Esophagus muscularis mucosa (tissue), 4 donors: Measurements from ENCODE around the gene MINDY3. TPM values are rescaled to one million over a fixed set of nuclear protein-coding genes. Genes with fewer than 3 reads are reported as not detected.

ENCODE experiments used
- DNase-seq: peaks from one replicate; pipeline ENCODE4 v3.0.0-alpha.2; 2017; ENCODE audit errors: extremely low spot score
- H3K27ac ChIP-seq, 4 donors: fragments of 200-600 bp; sonication (generic); replicated peaks in 1 of 4; 1 replicate in 3 of 4; 2 replicates in 1 of 4; pipeline ENCODE4 v1.5.1; 2016 to 2019; ENCODE audit warnings: mild to moderate bottlenecking in 1 of 4
- H3K27me3 ChIP-seq, 4 donors: fragments of 200-600 bp; sonication (generic); one replicate each; pipeline versions ENCODE4 v1.5.1 to v1.6.0; 2016 to 2019
- H3K36me3 ChIP-seq, 4 donors: fragments of 200-600 bp; sonication (generic); one replicate each; pipeline ENCODE4 v1.5.1; 2016 to 2019
- H3K4me1 ChIP-seq, 4 donors: fragments of 200-600 bp; sonication (generic); one replicate each; pipeline ENCODE4 v1.5.1; 2016 to 2019
- H3K4me3 ChIP-seq, 4 donors: fragments of 200-600 bp; sonication (generic); 1 replicate in 2 of 4; 2 replicates in 2 of 4; pipeline ENCODE4 v1.5.1; 2016 to 2019; ENCODE audit warnings: mild to moderate bottlenecking in 4 of 4, moderate library complexity in 1 of 4
- H3K9me3 ChIP-seq, 4 donors: fragments of 200-600 bp; sonication (generic); 1 replicate in 3 of 4; 2 replicates in 1 of 4; pipeline ENCODE4 v1.5.1; 2016 to 2019
- EP300 ChIP-seq: sonication (generic); formaldehyde crosslinking; IDR thresholded peaks from one replicate; pipeline ENCODE4 v1.6.1; 2017; ENCODE audit warnings: antibody characterized with exemption
- POLR2A ChIP-seq: fragments of 450-650 bp; IDR thresholded peaks from one replicate; pipeline ENCODE4 v1.6.1; 2017; ENCODE audit warnings: antibody characterized with exemption, moderate library complexity, mild to moderate bottlenecking, low read depth
- POLR2AphosphoS5 ChIP-seq, 2 donors: sonication (generic); formaldehyde crosslinking; IDR thresholded peaks; one replicate each; pipeline ENCODE4 v1.6.1; 2017; ENCODE audit warnings: antibody characterized with exemption in 2 of 2
- WGBS: methylation state at CpG from one replicate; pipeline ENCODE4 v1.1.5; 2018; 5-methylcytosine and 5-hydroxymethylcytosine counted together
- intact Hi-C: fragments of 100-400 bp; cut with DNase I; formaldehyde crosslinking; loops from one replicate; pipeline ENCODE4 v1.15.1; 2023
- total RNA-seq, 4 donors: library from RNA; depleted of rRNA; stranded (reverse); fragments of >200 nt; gene quantifications; one replicate each; pipeline versions ENCODE4 v1.1.0 to v1.2.1, GENCODE V29; 2016
- TF ChIP-seq, protein P1 (sequence below), 3 experiments: fragments of 200-600 bp in 2 of 3; fragments of 450-650 bp in 1 of 3; sonication (generic) in 2 of 3; IDR thresholded peaks; one replicate each; pipeline ENCODE4 v1.5.1; 2017 to 2019; ENCODE audit warnings: antibody characterized with exemption in 3 of 3, mild to moderate bottlenecking in 2 of 3, moderate library complexity in 1 of 3

MINDY3 gene
- total RNA-seq, 4 donors from 2014 or later, result 23.8 to 34.3 (median 28.4) TPM

DNA sequence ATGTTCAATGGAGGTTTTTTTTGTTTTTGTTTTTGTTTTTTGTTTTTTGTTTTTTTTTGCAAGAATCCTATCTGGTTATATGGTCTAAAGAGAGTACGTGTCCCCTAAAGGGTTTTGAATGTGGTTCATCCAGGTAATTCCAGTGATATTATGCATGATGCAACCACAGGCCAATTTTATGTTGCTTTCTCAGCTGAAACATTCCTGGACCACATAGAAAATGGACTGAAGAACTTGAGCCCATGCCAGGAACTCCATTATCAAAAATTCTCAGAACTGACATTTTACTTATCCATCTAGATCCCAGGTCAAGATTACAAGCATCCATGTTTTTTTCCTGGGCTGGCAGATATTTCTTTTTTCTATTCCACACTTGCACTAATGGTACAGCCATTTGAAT lies 11.5 kb upstream of the MINDY3 start:
- H3K27ac ChIP-seq, result no peak overlapping the region
- no peak for DNase-seq
- peaks cover 0 to 41% (median 0%) of the 10 kb centered on the region in 4 donors for H3K27me3 ChIP-seq
- intact Hi-C loops, result no loop called here
- TF ChIP-seq, protein P1, sequence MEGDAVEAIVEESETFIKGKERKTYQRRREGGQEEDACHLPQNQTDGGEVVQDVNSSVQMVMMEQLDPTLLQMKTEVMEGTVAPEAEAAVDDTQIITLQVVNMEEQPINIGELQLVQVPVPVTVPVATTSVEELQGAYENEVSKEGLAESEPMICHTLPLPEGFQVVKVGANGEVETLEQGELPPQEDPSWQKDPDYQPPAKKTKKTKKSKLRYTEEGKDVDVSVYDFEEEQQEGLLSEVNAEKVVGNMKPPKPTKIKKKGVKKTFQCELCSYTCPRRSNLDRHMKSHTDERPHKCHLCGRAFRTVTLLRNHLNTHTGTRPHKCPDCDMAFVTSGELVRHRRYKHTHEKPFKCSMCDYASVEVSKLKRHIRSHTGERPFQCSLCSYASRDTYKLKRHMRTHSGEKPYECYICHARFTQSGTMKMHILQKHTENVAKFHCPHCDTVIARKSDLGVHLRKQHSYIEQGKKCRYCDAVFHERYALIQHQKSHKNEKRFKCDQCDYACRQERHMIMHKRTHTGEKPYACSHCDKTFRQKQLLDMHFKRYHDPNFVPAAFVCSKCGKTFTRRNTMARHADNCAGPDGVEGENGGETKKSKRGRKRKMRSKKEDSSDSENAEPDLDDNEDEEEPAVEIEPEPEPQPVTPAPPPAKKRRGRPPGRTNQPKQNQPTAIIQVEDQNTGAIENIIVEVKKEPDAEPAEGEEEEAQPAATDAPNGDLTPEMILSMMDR (IDR thresholded peaks at IDR 0.05), result no peak
- no peak for TF ChIP-seq POLR2AphosphoS5 (IDR thresholded peaks at IDR 0.05)
- TF ChIP-seq EP300, result no peak
- no peak for TF ChIP-seq POLR2A
- 60% methylated on average over 1 of the region's 1 CpG for WGBS
- no peaks in the 10 kb centered on the region for H3K4me1 ChIP-seq
- no peaks in the 10 kb centered on the region for H3K36me3 ChIP-seq
- peaks cover 0 to 6% (median 0%) of the 10 kb centered on the region in 4 donors for H3K9me3 ChIP-seq
- no peak overlapping the region for H3K4me3 ChIP-seq

DNA sequence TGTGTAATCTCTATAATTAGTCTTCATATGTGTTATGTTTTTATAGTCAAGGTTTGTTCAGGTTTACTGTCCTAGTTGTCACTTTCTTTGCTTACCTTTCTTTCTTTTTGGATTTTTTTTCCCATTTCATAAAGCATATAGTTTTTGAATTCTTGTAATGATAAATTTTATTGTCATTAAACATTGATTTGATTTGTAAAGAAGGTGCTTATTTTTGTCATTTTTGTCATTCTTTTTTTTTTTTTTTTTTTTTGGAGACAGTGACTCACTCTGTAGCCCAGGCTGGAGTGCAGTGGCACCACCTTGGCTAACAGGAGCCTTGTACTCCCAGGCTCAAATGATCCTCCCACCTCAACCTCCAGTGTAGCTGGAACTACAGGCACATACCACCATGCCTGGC lies 9.6 kb upstream of the MINDY3 start:
- intact Hi-C loops, result no loop called here
- no peaks in the 10 kb centered on the region for H3K4me1 ChIP-seq
- no peak overlapping the region for H3K4me3 ChIP-seq
- no peak for DNase-seq
- no peak overlapping the region for H3K27ac ChIP-seq
- no peaks in the 10 kb centered on the region for H3K36me3 ChIP-seq
- peaks cover 0 to 55% (median 0%) of the 10 kb centered on the region in 4 donors for H3K27me3 ChIP-seq
- peaks cover 0 to 6% (median 0%) of the 10 kb centered on the region in 4 donors for H3K9me3 ChIP-seq
- TF ChIP-seq, protein P1 (IDR thresholded peaks at IDR 0.05), result no peak
- TF ChIP-seq POLR2A, result no peak
- no peak for TF ChIP-seq POLR2AphosphoS5 (IDR thresholded peaks at IDR 0.05)
- no peak for TF ChIP-seq EP300

DNA sequence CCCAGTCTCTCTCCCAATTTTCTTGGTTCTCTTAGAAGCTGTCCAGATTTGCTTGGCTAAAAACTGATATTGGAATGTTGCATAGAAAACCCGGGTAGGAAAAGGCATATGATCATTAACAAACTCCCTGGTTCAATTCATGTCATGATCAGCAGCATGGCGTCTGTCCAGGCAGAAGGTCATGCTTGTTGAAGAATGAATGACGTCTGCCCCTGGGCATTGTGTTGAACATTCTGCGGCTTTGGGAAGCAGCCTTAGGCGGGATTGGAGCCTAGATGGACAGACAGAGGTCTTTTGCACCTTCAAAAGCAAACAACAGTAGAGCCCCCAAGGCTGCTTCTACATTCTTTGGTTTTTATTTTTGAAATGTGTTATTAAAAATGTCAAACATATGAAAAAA lies 7.7 kb upstream of the MINDY3 start:
- Histone ChIP-seq H3K36me3 (no peaks in the 10 kb centered on the region), H3K4me3 (no peak overlapping the region), H3K9me3 (no peaks in the 10 kb centered on the region), H3K27me3 (peaks cover 0 to 56% (median 0%) of the 10 kb centered on the region in 4 donors), H3K27ac (no peak overlapping the region), H3K4me1 (no peaks in the 10 kb centered on the region)
- 28% methylated on average over 5 of the region's 5 CpGs for WGBS
- no peak for DNase-seq
- TF ChIP-seq POLR2A (no peak), POLR2AphosphoS5 (IDR thresholded peaks at IDR 0.05) (no peak), EP300 (no peak)
- TF ChIP-seq, protein P1 (IDR thresholded peaks at IDR 0.05), result no peak
- intact Hi-C loops, result no loop called here

DNA sequence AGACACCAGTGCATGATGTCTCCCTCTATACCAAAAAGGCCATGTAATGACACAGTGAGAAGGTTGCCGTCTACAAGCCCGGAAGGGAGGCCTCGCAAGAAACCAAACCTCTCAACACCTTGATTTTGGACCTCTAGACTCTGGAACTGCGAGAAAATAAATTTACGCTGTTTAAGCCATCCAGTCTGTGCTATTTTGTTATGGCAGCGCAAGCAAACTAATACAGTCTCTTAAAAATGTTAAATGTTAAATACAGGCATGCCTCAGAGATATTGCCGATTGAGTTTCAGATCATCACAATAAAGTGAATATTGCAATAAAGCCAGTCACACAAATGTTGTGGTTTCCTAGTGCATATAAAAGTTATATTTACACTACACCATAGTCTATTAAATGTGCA lies 5.0 kb upstream of the MINDY3 start:
- Histone ChIP-seq H3K36me3 (no peaks in the 10 kb centered on the region), H3K4me1 (peaks cover 4 to 8% (median 7%) of the 10 kb centered on the region in 4 donors), H3K9me3 (no peaks in the 10 kb centered on the region), H3K4me3 (no peak overlapping the region), H3K27ac (no peak overlapping the region), H3K27me3 (peaks cover 0 to 39% (median 0%) of the 10 kb centered on the region in 4 donors)
- DNase-seq, result no peak
- no peak for TF ChIP-seq EP300
- intact Hi-C loops, result no loop called here
- 92% methylated on average over 7 of the region's 7 CpGs for WGBS

DNA sequence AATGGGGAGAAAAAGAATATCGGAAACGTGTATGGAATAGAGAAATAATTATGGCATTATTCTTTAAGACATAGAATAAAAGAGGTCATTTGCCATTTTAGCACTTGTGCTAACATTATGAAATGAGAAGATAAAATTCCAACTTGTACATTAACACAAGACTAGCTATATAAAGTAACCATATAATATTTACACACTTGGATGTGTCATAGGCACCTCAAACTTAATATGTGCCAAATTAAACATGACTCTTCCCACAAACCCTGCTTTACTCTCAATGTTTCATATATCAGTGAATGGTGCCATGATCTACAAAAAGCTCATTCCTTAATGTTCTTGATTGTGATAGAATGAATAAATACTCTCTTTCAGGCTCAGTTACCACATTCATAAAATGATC lies 4.1 kb upstream of the MINDY3 start:
- intact Hi-C loops, result no loop called here
- Histone ChIP-seq H3K36me3 (no peaks in the 10 kb centered on the region), H3K4me3 (no peak overlapping the region), H3K27ac (no peak overlapping the region), H3K27me3 (peaks cover 0 to 36% (median 0%) of the 10 kb centered on the region in 4 donors), H3K9me3 (no peaks in the 10 kb centered on the region), H3K4me1 (peaks cover 4 to 11% (median 8%) of the 10 kb centered on the region in 4 donors)
- DNase-seq, result no peak
- TF ChIP-seq POLR2A, result no peak
- no peak for TF ChIP-seq POLR2AphosphoS5 (IDR thresholded peaks at IDR 0.05)
- TF ChIP-seq, protein P1 (IDR thresholded peaks at IDR 0.05), result no peak
- no peak for TF ChIP-seq EP300
- WGBS, result 82% methylated on average over 2 of the region's 2 CpGs
